WTC11 (cell line): ENCODE data around the gene MSI2. TPM values are rescaled to one million over a fixed set of nuclear protein-coding genes. Genes with fewer than 3 reads are reported as not detected.

Experiments used
- ATAC-seq: fragments of 200-7000 bp; cut with Tn5 transposase; 2 replicates; pipeline ENCODE4 v1.10.0; 2021; ENCODE audit warnings: mild to moderate bottlenecking, moderate library complexity
- CTCF ChIA-PET: fragments of 300-600 bp; sonication (Branson Sonifier 250); formaldehyde crosslinking; loops from one replicate; lab custom pipeline; 2021; ENCODE audit warnings: antibody characterized with exemption; lab: Charles Lee
- POLR2A ChIA-PET: fragments of 350-600 bp; sonication (Branson Sonifier 250); formaldehyde crosslinking; loops from one replicate; lab custom pipeline; 2021; ENCODE audit warnings: antibody characterized with exemption; lab: Charles Lee
- DNase-seq: peaks from one replicate; pipeline ENCODE4 v3.0.0; 2021; ENCODE audit warnings: low spot score
- H3K27ac Mint-ChIP-seq: 2 replicates; pipeline ENCODE4 v1.8.0; 2021; ENCODE audit warnings: mixed read lengths
- H3K27me3 Mint-ChIP-seq: 2 replicates; pipeline ENCODE4 v1.8.0; 2021; ENCODE audit warnings: low read depth, mild to moderate bottlenecking, moderate library complexity, mixed read lengths
- H3K36me3 Mint-ChIP-seq: 2 replicates; pipeline ENCODE4 v1.8.0; 2021; ENCODE audit warnings: mixed read lengths
- H3K4me1 Mint-ChIP-seq: 2 replicates; pipeline ENCODE4 v1.8.0; 2022; ENCODE audit warnings: mixed read lengths
- H3K4me3 Mint-ChIP-seq: 2 replicates; pipeline ENCODE4 v1.8.0; 2021; ENCODE audit warnings: mild to moderate bottlenecking, moderate library complexity, mixed read lengths
- H3K9me3 Mint-ChIP-seq: 2 replicates; pipeline ENCODE4 v1.8.0; 2021; ENCODE audit warnings: mixed read lengths
- EMX1 ChIP-seq: fragments of 250-450 bp; sonication (Bioruptor Pico); IDR thresholded peaks from 2 replicates; pipeline ENCODE4 v1.8.0; 2021; ENCODE audit warnings: mild to moderate bottlenecking
- GTF2I ChIP-seq: fragments of 250-450 bp; sonication (Bioruptor Pico); conservative IDR thresholded peaks from 2 replicates; pipeline ENCODE4 v1.4.0; 2021; ENCODE audit warnings: mild to moderate bottlenecking
- NR3C1 ChIP-seq: sonication (generic); formaldehyde crosslinking; conservative IDR thresholded peaks from 2 replicates; pipeline ENCODE4 v1.8.1; 2023; ENCODE audit warnings: low read depth, mild to moderate bottlenecking, missing genetic modification reagents
- RORB ChIP-seq: fragments of 250-450 bp; sonication (Bioruptor Pico); IDR thresholded peaks from 2 replicates; pipeline ENCODE4 v1.9.0; 2021; ENCODE audit warnings: mild to moderate bottlenecking
- SMAD3 ChIP-seq: sonication (generic); formaldehyde crosslinking; IDR thresholded peaks from 2 replicates; pipeline ENCODE4 v1.8.0; 2022; ENCODE audit warnings: missing genetic modification reagents, mild to moderate bottlenecking, borderline replicate concordance
- SMAD4 ChIP-seq: sonication (generic); formaldehyde crosslinking; IDR thresholded peaks from 2 replicates; pipeline ENCODE4 v1.8.0; 2022; ENCODE audit warnings: mild to moderate bottlenecking, missing genetic modification reagents
- TCF7 ChIP-seq: sonication (generic); formaldehyde crosslinking; IDR thresholded peaks from 2 replicates; pipeline ENCODE4 v1.8.0; 2022; ENCODE audit warnings: mild to moderate bottlenecking, low read depth, missing genetic modification reagents, moderate library complexity
- ZNF138 ChIP-seq: sonication (generic); formaldehyde crosslinking; conservative IDR thresholded peaks from 2 replicates; pipeline ENCODE4 v1.8.1; 2022; ENCODE audit warnings: mild to moderate bottlenecking, moderate library complexity, missing genetic modification reagents
- ZNF396 ChIP-seq: fragments of 250-450 bp; sonication (Bioruptor Pico); IDR thresholded peaks from 2 replicates; pipeline ENCODE4 v1.8.0; 2021; ENCODE audit warnings: mild to moderate bottlenecking, moderate library complexity, borderline replicate concordance
- ZNF671 ChIP-seq: fragments of 250-450 bp; sonication (Bioruptor Pico); IDR thresholded peaks from 2 replicates; pipeline ENCODE4 v1.8.0; 2021; ENCODE audit warnings: mild to moderate bottlenecking
- total RNA-seq: library from RNA; stranded (reverse); gene quantifications from 3 replicates; pipeline ENCODE4 v1.2.3, GENCODE V29; 2021
- TF ChIP-seq, protein P1 (sequence below): sonication (generic); formaldehyde crosslinking; IDR thresholded peaks from 2 replicates; pipeline ENCODE4 v1.8.0; 2023; ENCODE audit warnings: mild to moderate bottlenecking, missing genetic modification reagents
- TF ChIP-seq, protein P2 (sequence below): sonication (generic); formaldehyde crosslinking; conservative IDR thresholded peaks from 2 replicates; pipeline ENCODE4 v1.8.1; 2022; ENCODE audit warnings: mild to moderate bottlenecking, missing genetic modification reagents
- TF ChIP-seq, protein P3 (sequence below): fragments of 250-450 bp; sonication (Bioruptor Pico); IDR thresholded peaks from 2 replicates; pipeline ENCODE4 v2.1.2; 2022; ENCODE audit warnings: mild to moderate bottlenecking, moderate library complexity
- TF ChIP-seq, protein P4 (sequence below): sonication (generic); formaldehyde crosslinking; IDR thresholded peaks from 2 replicates; pipeline ENCODE4 v1.8.1; 2022; ENCODE audit warnings: mild to moderate bottlenecking, missing genetic modification reagents, moderate library complexity, borderline replicate concordance
- TF ChIP-seq, protein P5 (sequence below): sonication (generic); formaldehyde crosslinking; IDR thresholded peaks from 2 replicates; pipeline ENCODE4 v1.8.1; 2022; ENCODE audit warnings: low read depth, missing genetic modification reagents, borderline replicate concordance
- TF ChIP-seq, protein P6 (sequence below): sonication (generic); formaldehyde crosslinking; IDR thresholded peaks from 2 replicates; pipeline ENCODE4 v1.8.1; 2023; ENCODE audit warnings: mild to moderate bottlenecking, missing genetic modification reagents, moderate library complexity
- TF ChIP-seq, protein P7 (sequence below): fragments of 250-450 bp; sonication (Bioruptor Pico); IDR thresholded peaks from 2 replicates; pipeline ENCODE4 v1.9.0; 2021; ENCODE audit warnings: mild to moderate bottlenecking

MSI2 gene
- total RNA-seq, 1 experiment from 2014 or later: 82.1 TPM

DNA sequence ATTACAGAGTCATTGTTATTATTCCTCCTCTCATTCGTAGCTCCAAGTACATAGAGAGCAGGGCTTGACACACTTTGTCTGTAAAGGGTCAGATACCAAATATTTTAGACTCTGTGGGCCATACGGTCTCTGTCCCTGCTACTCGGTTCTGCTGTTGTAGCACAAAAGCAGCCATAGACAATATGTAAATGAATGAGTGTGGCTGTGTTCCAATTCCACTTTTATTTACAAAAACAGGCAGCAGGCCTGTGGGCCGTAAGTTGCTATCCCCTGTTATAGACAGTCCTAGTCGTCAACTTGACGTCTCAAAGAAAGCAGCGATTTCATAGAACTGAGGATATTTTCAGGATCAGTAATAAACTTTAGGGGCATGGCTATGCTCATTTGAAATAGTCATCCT is 161.6 kb downstream of the MSI2 start:
- H3K9me3 Mint-ChIP-seq: no peaks in the 10 kb centered on the region
- ATAC-seq (no peak), DNase-seq (no peak)
- no peak overlapping the region for H3K27ac Mint-ChIP-seq
- ChIA-PET POLR2A (no interaction called here), CTCF (interaction anchor here (0.6 to 4.0 kb wide), 4 partner anchors 9 to 1170 kb away, joined by 3 to 18 read pairs (median 9); no protein-coding TSS in a partner anchor)
- peaks cover 24% of the 10 kb centered on the region for H3K4me1 Mint-ChIP-seq
- TF ChIP-seq, protein P1, sequence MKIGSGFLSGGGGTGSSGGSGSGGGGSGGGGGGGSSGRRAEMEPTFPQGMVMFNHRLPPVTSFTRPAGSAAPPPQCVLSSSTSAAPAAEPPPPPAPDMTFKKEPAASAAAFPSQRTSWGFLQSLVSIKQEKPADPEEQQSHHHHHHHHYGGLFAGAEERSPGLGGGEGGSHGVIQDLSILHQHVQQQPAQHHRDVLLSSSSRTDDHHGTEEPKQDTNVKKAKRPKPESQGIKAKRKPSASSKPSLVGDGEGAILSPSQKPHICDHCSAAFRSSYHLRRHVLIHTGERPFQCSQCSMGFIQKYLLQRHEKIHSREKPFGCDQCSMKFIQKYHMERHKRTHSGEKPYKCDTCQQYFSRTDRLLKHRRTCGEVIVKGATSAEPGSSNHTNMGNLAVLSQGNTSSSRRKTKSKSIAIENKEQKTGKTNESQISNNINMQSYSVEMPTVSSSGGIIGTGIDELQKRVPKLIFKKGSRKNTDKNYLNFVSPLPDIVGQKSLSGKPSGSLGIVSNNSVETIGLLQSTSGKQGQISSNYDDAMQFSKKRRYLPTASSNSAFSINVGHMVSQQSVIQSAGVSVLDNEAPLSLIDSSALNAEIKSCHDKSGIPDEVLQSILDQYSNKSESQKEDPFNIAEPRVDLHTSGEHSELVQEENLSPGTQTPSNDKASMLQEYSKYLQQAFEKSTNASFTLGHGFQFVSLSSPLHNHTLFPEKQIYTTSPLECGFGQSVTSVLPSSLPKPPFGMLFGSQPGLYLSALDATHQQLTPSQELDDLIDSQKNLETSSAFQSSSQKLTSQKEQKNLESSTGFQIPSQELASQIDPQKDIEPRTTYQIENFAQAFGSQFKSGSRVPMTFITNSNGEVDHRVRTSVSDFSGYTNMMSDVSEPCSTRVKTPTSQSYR: no peak
- TF ChIP-seq, protein P2, sequence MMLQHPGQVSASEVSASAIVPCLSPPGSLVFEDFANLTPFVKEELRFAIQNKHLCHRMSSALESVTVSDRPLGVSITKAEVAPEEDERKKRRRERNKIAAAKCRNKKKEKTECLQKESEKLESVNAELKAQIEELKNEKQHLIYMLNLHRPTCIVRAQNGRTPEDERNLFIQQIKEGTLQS (CRISPR knock-in tag): no peak
- TF ChIP-seq, protein P3, sequence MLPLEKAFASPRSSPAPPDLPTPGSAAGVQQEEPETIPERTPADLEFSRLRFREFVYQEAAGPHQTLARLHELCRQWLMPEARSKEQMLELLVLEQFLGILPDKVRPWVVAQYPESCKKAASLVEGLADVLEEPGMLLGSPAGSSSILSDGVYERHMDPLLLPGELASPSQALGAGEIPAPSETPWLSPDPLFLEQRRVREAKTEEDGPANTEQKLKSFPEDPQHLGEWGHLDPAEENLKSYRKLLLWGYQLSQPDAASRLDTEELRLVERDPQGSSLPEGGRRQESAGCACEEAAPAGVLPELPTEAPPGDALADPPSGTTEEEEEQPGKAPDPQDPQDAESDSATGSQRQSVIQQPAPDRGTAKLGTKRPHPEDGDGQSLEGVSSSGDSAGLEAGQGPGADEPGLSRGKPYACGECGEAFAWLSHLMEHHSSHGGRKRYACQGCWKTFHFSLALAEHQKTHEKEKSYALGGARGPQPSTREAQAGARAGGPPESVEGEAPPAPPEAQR (CRISPR knock-in tag): no peak
- TF ChIP-seq ZNF138 (CRISPR knock-in tag): no peak
- H3K36me3 Mint-ChIP-seq: no peaks in the 10 kb centered on the region
- H3K4me3 Mint-ChIP-seq: no peak overlapping the region
- no peaks in the 10 kb centered on the region for H3K27me3 Mint-ChIP-seq

DNA sequence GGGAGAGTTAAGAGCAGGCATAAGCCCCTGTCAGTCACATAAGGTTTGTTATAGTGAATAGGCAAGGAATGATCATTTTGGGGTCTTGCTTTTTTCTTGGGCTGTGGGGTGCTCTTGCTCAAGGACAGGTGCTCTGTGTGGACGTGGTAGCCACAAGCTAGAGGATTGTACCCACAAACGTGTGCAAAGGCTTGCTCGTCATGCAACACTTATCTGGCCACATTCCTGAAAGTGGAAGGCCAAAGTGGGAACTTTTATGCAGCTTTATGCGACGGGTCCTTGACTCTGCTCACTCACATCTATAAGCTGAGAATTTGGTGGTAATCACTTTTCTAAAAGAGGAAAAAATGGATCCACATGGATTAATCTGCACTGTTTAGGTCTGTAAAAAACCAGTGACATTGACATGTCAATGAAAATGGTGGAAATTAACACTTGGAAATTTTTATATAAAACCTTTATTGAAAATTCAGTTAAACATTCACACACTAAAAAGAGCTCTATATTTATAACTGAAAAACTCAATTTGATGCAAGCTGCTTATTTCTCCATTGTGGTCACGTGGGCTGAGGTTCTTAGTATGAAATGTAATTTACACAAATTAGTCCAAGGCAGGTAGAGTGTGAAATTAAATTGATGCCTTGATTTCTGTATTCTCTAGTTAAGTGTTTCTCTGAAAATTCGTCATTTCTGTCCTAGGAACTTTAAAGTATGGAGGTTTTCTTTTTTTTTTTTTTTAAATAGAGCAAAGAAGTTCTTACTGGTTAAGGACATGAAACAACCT is 162.3 kb downstream of the MSI2 start:
- Mint-ChIP-seq H3K4me3 (no peak overlapping the region), H3K27me3 (no peaks in the 10 kb centered on the region), H3K4me1 (peaks cover 26% of the 10 kb centered on the region), H3K9me3 (no peaks in the 10 kb centered on the region), H3K27ac (no peak overlapping the region), H3K36me3 (0 out of 2 replicates have a peak, but pooled peaks cover 2% of the 10 kb centered on the region)
- TF ChIP-seq ZNF396 (CRISPR knock-in tag) (no peak), NR3C1 (CRISPR knock-in tag) (no peak)
- TF ChIP-seq, protein P4, sequence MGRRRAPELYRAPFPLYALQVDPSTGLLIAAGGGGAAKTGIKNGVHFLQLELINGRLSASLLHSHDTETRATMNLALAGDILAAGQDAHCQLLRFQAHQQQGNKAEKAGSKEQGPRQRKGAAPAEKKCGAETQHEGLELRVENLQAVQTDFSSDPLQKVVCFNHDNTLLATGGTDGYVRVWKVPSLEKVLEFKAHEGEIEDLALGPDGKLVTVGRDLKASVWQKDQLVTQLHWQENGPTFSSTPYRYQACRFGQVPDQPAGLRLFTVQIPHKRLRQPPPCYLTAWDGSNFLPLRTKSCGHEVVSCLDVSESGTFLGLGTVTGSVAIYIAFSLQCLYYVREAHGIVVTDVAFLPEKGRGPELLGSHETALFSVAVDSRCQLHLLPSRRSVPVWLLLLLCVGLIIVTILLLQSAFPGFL (CRISPR knock-in tag): no peak
- DNase-seq (no peak), ATAC-seq (no peak)
- ChIA-PET CTCF (interaction anchor here (0.6 to 4.0 kb wide), 8 partner anchors 10 to 1169 kb away, joined by 3 to 18 read pairs (median 4); no protein-coding TSS in a partner anchor), POLR2A (no interaction called here)

DNA sequence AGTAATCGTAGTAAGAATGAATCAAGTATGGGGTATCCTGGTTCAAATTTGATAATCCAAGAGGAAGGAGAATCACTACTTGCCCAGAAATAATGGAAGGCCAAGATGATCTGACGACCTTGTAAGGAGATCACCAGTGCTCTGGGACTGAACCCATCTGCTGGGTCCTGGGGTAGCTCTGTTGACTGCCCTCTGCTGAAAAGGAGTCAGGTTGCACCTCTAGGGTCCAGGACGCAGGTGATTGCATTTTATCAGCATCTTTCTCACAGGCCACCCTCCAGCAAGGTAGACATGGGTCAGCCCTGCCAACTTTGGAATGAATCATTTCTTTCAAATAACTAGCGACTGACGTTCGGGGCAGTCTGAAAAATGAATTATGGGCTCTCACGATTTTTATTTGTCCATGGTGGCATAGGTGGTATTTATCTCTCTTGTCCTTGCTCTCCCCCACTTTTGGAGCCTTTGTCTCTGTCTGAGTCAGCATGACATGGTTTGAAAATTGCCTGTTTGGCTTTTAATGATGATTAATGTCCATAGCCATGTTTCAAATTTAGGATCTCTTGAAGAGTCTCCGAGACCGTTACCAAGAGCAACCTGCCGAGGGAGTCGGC is 163.7 kb downstream of the MSI2 start:
- DNase-seq (no peak), ATAC-seq (peak; percentile 83)
- Mint-ChIP-seq H3K27me3 (no peaks in the 10 kb centered on the region), H3K4me1 (peaks cover 30% of the 10 kb centered on the region), H3K9me3 (peaks cover 8% of the 10 kb centered on the region), H3K4me3 (no peak overlapping the region), H3K27ac (no peak overlapping the region), H3K36me3 (peaks cover 2% of the 10 kb centered on the region; the same call in 1 of the 2 replicates)
- ChIA-PET CTCF (interaction anchor here (0.8 to 4.0 kb wide), 5 partner anchors 12 to 413 kb away, joined by 3 to 18 read pairs (median 6); no protein-coding TSS in a partner anchor), POLR2A (no interaction called here)
- TF ChIP-seq EMX1 (CRISPR knock-in tag): no peak
- TF ChIP-seq ZNF671: no peak
- no peak for TF ChIP-seq TCF7 (CRISPR knock-in tag)
- no peak for TF ChIP-seq RORB (CRISPR knock-in tag)
- TF ChIP-seq, protein P5, sequence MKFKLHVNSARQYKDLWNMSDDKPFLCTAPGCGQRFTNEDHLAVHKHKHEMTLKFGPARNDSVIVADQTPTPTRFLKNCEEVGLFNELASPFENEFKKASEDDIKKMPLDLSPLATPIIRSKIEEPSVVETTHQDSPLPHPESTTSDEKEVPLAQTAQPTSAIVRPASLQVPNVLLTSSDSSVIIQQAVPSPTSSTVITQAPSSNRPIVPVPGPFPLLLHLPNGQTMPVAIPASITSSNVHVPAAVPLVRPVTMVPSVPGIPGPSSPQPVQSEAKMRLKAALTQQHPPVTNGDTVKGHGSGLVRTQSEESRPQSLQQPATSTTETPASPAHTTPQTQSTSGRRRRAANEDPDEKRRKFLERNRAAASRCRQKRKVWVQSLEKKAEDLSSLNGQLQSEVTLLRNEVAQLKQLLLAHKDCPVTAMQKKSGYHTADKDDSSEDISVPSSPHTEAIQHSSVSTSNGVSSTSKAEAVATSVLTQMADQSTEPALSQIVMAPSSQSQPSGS (CRISPR knock-in tag): no peak
- no peak for TF ChIP-seq NR3C1 (CRISPR knock-in tag)
- TF ChIP-seq, protein P6, sequence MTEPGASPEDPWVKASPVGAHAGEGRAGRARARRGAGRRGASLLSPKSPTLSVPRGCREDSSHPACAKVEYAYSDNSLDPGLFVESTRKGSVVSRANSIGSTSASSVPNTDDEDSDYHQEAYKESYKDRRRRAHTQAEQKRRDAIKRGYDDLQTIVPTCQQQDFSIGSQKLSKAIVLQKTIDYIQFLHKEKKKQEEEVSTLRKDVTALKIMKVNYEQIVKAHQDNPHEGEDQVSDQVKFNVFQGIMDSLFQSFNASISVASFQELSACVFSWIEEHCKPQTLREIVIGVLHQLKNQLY (CRISPR knock-in tag): no peak
- TF ChIP-seq SMAD3: no peak
- TF ChIP-seq, protein P7, sequence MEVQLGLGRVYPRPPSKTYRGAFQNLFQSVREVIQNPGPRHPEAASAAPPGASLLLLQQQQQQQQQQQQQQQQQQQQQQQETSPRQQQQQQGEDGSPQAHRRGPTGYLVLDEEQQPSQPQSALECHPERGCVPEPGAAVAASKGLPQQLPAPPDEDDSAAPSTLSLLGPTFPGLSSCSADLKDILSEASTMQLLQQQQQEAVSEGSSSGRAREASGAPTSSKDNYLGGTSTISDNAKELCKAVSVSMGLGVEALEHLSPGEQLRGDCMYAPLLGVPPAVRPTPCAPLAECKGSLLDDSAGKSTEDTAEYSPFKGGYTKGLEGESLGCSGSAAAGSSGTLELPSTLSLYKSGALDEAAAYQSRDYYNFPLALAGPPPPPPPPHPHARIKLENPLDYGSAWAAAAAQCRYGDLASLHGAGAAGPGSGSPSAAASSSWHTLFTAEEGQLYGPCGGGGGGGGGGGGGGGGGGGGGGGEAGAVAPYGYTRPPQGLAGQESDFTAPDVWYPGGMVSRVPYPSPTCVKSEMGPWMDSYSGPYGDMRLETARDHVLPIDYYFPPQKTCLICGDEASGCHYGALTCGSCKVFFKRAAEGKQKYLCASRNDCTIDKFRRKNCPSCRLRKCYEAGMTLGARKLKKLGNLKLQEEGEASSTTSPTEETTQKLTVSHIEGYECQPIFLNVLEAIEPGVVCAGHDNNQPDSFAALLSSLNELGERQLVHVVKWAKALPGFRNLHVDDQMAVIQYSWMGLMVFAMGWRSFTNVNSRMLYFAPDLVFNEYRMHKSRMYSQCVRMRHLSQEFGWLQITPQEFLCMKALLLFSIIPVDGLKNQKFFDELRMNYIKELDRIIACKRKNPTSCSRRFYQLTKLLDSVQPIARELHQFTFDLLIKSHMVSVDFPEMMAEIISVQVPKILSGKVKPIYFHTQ (CRISPR knock-in tag): no peak
- TF ChIP-seq SMAD4 (CRISPR knock-in tag): no peak
- no peak for TF ChIP-seq GTF2I (CRISPR knock-in tag)
